ENCODE results near the gene COL4A4. TPM values are rescaled to one million over a fixed set of nuclear protein-coding genes. Genes with fewer than 3 reads are reported as not detected.

COL4A4 gene
- total RNA-seq, 4 donors from 2014 or later: 0.53 to 24.8 (median 0.95) TPM

DNA sequence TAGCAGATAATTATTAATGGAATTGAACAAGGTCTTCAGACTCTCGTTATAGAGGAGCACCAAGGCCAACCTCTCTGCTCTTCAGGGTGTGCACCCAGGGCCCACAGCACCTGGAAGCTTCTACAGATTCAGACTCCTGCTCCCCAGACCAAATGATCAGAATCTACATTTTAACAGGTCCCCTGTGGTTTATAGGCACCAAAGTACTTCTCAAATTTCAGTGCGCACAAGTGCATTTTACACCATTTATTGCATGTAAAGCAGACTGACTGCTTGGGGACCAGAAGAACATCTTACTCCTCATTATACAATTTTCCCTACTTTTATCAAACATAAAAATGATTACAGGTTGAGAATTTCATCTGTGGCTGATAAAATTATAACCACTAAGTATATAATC, 163.9 kb downstream of the COL4A4 start:
- no peak for DNase-seq
- TF ChIP-seq, protein P1, sequence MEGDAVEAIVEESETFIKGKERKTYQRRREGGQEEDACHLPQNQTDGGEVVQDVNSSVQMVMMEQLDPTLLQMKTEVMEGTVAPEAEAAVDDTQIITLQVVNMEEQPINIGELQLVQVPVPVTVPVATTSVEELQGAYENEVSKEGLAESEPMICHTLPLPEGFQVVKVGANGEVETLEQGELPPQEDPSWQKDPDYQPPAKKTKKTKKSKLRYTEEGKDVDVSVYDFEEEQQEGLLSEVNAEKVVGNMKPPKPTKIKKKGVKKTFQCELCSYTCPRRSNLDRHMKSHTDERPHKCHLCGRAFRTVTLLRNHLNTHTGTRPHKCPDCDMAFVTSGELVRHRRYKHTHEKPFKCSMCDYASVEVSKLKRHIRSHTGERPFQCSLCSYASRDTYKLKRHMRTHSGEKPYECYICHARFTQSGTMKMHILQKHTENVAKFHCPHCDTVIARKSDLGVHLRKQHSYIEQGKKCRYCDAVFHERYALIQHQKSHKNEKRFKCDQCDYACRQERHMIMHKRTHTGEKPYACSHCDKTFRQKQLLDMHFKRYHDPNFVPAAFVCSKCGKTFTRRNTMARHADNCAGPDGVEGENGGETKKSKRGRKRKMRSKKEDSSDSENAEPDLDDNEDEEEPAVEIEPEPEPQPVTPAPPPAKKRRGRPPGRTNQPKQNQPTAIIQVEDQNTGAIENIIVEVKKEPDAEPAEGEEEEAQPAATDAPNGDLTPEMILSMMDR (IDR thresholded peaks at IDR 0.05): no peak
- TF ChIP-seq POLR2A (IDR thresholded peaks at IDR 0.05): no peak
- H3K4me1 ChIP-seq: no peaks in the 10 kb centered on the region

DNA sequence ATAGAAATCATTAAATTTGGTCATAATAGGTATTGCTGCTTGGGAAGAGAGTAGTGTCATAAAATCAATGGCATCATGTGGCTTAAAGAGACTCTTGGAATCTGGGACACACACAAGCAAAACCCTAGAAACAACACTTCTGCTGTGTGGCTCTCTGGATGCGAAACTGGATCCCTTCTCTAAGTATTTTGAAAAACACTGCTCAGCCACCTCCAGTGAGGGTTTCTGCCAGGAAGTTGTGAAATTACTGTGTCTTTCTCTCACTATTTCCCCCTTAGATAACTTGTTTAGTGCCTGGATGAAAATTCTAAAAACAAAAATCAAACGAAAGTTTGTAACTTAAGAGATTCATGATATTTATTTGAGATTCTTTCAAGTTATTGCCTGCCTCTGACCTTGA, 164.3 kb downstream of the COL4A4 start:
- no peak for DNase-seq
- Histone ChIP-seq H3K4me3 (no peak overlapping the region), H3K36me3 (peaks cover 0 to 12% (median 0%) of the 10 kb centered on the region in 3 donors), H3K4me1 (no peaks in the 10 kb centered on the region), H3K9me3 (no peaks in the 10 kb centered on the region), H3K27ac (no peak overlapping the region), H3K27me3 (no peaks in the 10 kb centered on the region)
- TF ChIP-seq POLR2A (IDR thresholded peaks at IDR 0.05): no peak
- TF ChIP-seq, protein P1 (IDR thresholded peaks at IDR 0.05): no peak

More for the DNA sequence above, 163.9 kb downstream of the COL4A4 start:
- H3K9me3 ChIP-seq: no peaks in the 10 kb centered on the region
- H3K27me3 ChIP-seq: no peaks in the 10 kb centered on the region
- H3K36me3 ChIP-seq: peaks cover 0 to 12% (median 0%) of the 10 kb centered on the region in 3 donors
- no peak overlapping the region for H3K4me3 ChIP-seq
- no peak overlapping the region for H3K27ac ChIP-seq

DNA sequence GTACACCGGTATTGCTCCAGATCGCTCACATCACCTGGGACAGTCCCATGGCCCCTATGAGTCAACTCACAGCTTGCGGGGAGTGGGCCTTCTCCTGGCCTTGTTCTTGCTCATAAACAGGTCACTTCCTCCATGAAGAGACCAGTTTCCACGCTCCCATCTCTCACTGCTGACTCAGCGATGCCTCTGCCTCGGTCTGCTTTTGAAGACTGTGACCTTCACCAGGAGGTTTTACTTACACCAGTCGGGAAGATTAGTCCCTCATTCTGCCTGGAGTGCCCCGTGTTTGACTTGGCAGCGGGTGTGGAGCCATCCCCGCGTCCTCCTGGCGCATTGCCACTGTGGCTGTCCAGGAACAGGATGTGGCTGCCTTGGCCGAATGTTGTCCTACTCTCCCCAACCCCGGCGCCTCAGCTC, 168.4 kb downstream of the COL4A4 start:
- Histone ChIP-seq H3K4me3 (no peak overlapping the region), H3K36me3 (peaks cover 0 to 12% (median 0%) of the 10 kb centered on the region in 3 donors), H3K27ac (no peak overlapping the region), H3K27me3 (no peaks in the 10 kb centered on the region), H3K9me3 (no peaks in the 10 kb centered on the region), H3K4me1 (no peaks in the 10 kb centered on the region)
- TF ChIP-seq, protein P1 (IDR thresholded peaks at IDR 0.05): no peak
- no peak for TF ChIP-seq POLR2A (IDR thresholded peaks at IDR 0.05)
- DNase-seq: no peak

DNA sequence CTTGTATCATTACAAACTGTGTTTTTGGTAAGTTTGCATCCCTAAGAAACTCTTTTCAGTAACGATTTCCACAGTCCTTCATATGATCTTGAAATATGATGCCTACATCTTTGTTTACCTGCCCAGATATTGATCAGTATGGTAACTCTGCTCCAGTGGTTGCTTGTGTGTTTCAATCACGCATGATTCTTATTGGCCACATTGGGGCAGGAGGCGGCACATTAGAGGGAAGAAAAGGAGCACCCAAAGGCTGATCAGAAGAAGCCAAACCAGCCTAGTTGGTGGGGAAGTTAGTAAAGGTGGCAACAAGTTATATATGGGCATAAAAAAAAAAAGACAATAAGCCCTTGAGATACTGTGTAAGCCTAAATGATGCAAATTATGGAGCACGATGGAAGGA, 169.2 kb downstream of the COL4A4 start:
- no peaks in the 10 kb centered on the region for H3K9me3 ChIP-seq
- no peaks in the 10 kb centered on the region for H3K4me1 ChIP-seq
- peaks cover 0 to 12% (median 0%) of the 10 kb centered on the region in 3 donors for H3K36me3 ChIP-seq
- TF ChIP-seq, protein P1 (IDR thresholded peaks at IDR 0.05): no peak
- TF ChIP-seq POLR2A (IDR thresholded peaks at IDR 0.05): no peak
- no peaks in the 10 kb centered on the region for H3K27me3 ChIP-seq
- DNase-seq: no peak
- H3K27ac ChIP-seq: no peak overlapping the region
- no peak overlapping the region for H3K4me3 ChIP-seq

DNA sequence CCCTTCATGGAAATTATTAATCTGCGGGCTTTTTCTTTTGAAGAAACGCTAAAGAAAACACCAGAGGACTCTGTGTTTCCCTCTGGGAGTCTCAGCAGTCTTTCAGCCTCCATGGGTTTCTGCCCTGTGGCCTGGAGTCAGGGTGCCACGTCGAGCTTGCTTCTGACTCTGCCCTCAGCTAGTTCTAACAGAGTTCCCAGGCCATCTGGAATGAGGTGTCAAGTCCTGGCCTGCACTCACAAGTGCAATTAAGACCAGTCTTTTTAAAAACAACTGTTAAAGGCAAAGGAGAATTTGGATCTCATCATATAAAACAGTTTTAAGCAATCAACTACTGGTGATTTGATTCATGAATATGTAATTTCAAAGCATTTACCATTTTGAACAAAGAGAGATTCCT, 170.8 kb downstream of the COL4A4 start:
- H3K4me1 ChIP-seq: no peaks in the 10 kb centered on the region
- peaks cover 0 to 12% (median 0%) of the 10 kb centered on the region in 3 donors for H3K36me3 ChIP-seq
- TF ChIP-seq, protein P1 (IDR thresholded peaks at IDR 0.05): no peak
- TF ChIP-seq POLR2A (IDR thresholded peaks at IDR 0.05): no peak
- DNase-seq: no peak
- no peak overlapping the region for H3K4me3 ChIP-seq
- H3K27me3 ChIP-seq: no peaks in the 10 kb centered on the region
- no peaks in the 10 kb centered on the region for H3K9me3 ChIP-seq
- H3K27ac ChIP-seq: no peak overlapping the region

DNA sequence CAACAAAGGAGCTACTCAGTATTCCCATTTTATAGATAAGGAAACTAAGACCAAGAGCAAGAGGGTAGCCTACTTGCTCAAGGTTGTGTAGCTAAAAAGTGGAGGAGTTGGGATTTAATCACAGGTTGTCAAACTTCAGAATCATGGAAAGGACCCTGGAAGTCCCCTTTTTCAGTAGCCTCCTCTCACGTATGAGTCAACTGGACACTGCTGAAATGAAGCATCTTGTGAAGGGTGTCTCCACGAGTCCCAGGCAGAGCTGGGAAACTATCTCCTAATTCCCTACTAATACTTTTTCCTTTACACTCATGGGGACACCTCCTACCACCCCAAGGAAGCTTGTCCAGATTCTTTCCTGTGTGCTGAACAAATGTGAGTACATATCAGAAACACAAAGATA, 172.3 kb downstream of the COL4A4 start:
- Histone ChIP-seq H3K9me3 (no peaks in the 10 kb centered on the region), H3K27ac (no peak overlapping the region), H3K4me3 (no peak overlapping the region), H3K27me3 (no peaks in the 10 kb centered on the region), H3K4me1 (no peaks in the 10 kb centered on the region), H3K36me3 (peaks cover 0 to 12% (median 0%) of the 10 kb centered on the region in 3 donors)
- no peak for DNase-seq
- TF ChIP-seq POLR2A (IDR thresholded peaks at IDR 0.05): no peak
- TF ChIP-seq, protein P1 (IDR thresholded peaks at IDR 0.05): no peak

Measured in Peyer's patch (tissue), 4 donors.